ENCODE measurements around the gene ASB8.
"Not testable (repeated sequence)": the region's sequence is repeated elsewhere in the genome, so short reads cannot be mapped to it uniquely, and the experiment has no call there.

ASB8 gene

DNA sequence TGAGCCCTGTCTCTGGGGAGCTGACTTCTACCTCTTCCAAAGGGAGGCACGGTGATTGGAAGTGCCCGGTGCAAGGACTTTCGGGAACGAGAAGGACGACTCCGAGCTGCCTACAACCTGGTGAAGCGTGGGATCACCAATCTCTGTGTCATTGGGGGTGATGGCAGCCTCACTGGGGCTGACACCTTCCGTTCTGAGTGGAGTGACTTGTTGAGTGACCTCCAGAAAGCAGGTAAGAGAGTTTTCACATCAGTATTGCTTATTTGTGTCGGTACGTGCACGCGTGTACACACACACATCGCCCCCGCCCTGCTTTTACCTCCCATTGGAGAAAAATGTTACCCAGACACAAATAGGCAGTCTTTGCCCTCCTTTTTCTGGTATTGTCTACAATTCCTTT, 24.5 kb downstream of the ASB8 start:
- DNase-seq (ENCODE audit: low spot score) = no peak

GRCh38 chr12:48131517-48131916, 25.8 kb downstream of the ASB8 start:
- DNase-seq (ENCODE audit: low spot score) = no peak

DNA sequence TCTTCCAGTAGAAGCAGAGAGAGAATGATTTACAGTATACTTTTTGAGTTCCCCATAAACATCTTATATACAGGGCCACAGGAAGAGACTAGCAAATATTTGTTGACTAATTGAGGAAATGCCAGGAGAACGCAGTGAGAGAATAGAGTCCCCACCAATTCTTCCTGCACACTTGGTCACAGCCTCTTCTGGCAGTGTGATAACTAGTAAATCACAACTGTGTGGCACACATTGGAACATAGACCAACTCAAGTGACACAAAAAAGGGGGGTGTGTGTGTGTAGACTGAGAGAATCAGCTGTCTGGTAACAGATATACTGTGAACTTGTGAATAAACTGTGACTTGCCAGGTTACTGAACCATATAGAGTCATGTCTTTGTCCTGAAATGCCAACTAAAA, 27.9 kb downstream of the ASB8 start:
- DNase-seq (ENCODE audit: low spot score) = no peak

DNA sequence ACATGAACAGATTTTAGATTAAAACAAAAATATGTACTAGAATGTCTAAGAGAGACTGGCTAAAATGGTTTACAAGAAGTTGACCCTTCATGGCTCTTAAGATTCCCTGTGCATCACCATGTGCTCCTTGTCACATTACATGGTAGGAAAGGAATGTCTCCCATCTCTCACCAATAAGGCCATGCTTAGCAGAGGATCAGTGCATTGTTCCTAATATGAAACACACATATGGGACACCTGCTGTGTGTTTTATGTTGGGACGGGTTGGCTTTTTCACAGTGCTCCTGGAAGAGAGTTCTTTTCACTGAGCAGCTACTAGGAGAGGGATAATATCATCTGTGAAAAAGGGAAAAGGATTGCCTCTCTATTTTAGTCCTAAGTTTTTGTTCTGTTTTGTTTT, 28.5 kb downstream of the ASB8 start:
- no peak for DNase-seq (ENCODE audit: low spot score)

- DNase-seq (ENCODE audit: low spot score) = peak; percentile 18
Measured at GRCh38 chr12:48126953-48127630, 30.2 kb downstream of the ASB8 start.

DNA sequence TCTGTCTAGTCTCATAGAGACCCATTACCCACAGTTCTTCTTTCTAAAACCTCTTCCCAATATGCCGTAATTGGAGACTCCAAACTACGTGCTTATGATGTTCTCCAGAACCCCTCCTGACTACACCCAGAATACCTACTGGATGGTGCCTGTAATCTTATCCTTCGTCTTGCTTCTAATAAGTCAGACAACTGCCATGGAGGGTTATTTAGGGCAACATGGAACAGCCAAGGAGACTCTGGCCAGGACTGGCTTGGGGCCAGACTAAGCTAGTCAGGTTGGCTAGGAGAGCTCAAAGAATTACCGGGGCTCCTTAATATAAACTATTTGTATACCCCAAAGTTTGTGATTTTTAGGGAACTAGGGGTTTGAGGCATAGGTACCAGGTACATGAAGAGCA, 31.3 kb downstream of the ASB8 start:
- no peak for DNase-seq (ENCODE audit: low spot score)

GRCh38 chr12:48125542-48125941, 31.8 kb downstream of the ASB8 start:
- DNase-seq (ENCODE audit: low spot score) = not testable (repeated sequence)

- no peak for DNase-seq (ENCODE audit: low spot score)
Measured at GRCh38 chr12:48123169-48123568, 34.1 kb downstream of the ASB8 start.

DNA sequence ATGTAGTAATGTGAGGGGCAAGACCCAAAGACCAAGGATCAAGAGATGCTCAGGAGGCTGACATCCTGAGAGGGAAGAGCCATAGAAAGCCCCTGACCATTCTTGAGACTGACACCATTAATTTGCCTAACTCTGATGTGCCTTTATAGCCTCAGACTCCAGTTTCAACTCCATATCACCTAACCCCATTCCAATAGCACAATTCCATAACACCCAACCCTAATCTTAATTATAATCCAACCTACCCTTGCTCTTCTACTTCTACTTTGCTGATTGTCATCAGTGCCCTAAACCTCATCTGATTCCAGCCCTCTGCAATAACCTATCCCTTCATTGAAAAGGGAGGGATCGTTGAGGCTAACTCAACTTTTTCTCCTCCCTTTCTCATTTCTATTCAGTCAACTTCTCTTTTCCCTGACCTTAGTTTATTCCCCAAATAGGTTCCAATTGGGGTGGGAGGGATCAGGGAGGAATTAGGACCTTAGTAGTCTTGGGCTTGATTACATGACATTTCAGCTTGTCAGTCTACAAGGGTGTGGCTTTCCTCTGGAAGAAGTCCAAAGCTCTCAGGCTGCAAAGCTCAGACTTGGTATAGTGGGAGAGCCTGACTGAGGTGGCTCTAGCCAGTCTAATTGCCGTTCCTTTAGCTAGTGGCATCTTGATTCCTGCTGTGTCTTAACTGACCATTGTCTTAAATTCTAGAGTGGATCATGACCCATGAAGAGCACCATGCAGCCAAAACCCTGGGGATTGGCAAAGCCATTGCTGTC, 35.1 kb downstream of the ASB8 start:
- DNase-seq (ENCODE audit: low spot score) = peak; percentile 76

DNA sequence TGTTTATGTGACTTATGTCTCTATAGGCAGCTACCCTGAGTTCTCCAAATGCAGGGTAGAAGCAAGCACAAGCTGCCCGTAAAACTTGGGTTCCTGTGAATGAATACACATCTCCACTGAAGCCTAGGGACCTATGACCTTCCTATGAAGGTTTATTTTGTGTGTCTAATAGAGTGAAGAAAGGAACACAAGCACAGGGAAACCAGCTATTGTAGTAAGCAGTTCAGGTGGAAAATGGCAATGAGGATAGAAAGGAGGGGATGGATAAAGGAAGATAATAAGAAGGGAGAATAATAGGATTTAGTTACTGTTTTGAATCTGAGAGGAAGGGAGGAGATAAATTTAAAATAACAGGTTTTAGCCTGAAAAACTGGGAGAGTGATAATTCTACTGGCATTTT, 35.8 kb downstream of the ASB8 start:
- no peak for DNase-seq (ENCODE audit: low spot score)

DNA sequence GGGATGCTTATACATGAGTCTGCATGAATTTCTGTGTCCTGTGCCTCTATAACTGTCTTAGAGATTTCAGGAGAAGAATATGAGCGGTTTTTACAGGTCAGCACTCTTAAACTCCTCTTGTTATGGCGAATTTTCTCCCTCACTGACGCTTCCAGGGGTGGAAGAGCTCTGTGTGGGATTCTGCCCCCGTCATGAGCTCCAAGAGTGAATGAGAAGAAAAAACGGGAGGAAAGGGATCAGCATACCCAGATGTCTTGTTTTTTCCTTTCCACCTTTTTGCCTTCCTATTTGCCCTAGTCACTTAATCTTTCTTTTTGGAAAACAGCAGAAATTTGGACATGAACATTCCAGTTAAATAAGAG, 37.5 kb downstream of the ASB8 start:
- no peak for DNase-seq (ENCODE audit: low spot score)

DNA sequence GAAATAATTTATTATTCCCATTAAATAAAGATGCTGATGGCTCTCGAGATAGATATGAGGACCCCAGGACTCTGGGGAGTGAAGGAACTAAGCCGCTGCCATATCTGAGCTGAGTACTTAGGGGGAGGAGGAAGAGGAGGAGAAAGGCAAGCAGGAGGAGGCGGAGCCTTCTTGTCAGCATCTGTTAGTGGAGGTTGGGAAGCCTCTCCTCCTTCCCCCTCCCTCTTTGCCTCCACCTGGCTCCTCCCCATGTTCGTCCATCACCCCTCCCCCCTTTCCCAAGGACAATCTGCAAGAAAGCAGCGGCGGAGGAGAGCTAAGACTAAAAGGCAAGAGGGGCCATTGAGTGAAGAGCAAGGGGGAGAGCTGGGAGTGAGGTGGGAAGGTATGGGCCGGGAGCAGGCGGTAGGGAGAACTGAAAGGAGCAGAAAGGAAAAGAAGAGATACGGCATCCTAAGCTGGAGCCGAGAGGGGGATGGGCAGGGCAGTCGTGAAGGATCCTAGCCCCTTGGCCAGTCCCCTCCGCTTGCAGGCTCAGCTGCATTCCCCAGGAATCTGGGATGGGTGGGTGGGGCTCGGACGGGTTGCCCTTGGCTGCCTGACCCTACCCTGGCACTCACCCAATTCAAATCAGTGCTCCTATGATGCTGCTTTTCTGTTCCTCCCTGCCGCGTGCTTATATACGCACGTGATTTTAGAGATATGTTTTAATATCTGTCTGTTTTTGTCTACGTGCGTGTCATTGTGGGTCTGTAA, 38.1 kb downstream of the ASB8 start, which contains the start of gene PFKM:
PFKM (plus strand) TSS at position 287 of the 756 bp plus-strand sequence. CDS start 3,411 bp downstream, outside the sequence.
- DNase-seq (ENCODE audit: low spot score) = peak; percentile 71

GRCh38 chr12:48118284-48118871, 38.9 kb downstream of the ASB8 start:
- DNase-seq (ENCODE audit: low spot score) = peak; percentile 31

DNA sequence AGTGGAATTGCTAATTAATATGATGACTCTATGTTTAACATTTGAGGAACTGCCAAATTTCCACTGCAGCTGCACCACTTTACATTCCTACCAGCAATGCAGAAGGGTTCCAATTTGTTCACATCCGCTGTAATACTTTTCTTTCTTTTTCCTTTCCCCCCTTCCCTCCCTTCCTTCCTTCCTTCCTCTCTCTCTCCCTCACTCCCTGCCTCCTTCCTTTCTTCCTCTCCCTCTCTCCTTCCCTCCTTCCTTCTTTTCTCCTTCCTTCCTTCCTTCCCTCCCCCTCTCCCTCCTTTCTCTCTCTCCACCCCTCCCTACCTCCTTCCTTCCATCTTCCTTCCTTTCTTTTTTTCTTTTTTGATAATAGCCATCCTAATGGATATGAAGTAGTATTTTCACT, 41.4 kb downstream of the ASB8 start:
- no peak for DNase-seq (ENCODE audit: low spot score)

- not testable (repeated sequence) for DNase-seq (ENCODE audit: low spot score)
Measured at GRCh38 chr12:48111312-48111693, 46.0 kb downstream of the ASB8 start.

DNA sequence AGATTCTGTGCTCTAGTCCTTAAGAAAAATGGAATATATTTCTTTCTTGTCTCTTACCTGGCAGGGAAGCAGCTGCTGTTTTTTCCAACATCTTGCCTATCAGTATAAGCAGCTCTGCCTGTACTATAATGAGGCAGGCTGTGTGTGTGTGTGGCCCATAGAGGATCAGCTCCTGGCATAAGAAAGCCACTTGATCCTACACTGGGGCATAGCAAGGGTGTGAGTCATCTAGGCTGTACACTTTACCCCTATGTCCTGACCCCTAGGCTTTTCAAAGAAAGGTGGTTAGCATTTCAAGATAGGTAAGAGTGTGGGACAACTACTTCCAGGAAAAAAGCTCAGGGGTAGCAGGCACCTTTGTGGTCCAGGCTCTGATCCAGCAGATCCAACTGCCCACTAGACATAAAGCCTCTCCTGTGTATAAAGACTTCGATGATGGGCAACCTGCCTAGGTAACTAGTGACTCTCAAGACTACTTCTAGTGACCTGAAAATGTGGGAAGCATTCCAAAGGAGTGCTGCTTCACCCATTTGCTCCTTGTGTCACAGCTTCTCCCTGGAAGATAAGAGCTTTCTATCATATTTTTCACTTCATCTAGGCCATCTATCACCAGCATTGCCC, 46.5 kb downstream of the ASB8 start:
- DNase-seq (ENCODE audit: low spot score) = no peak

GRCh38 chr12:48109424-48109823, 47.9 kb downstream of the ASB8 start:
- DNase-seq (ENCODE audit: low spot score) = no peak

- no peak for DNase-seq (ENCODE audit: low spot score)
Measured at GRCh38 chr12:48106681-48107613, 50.4 kb downstream of the ASB8 start.

GRCh38 chr12:48105867-48106680, 51.2 kb downstream of the ASB8 start, which contains the start of gene SENP1:
Gene SENP1 (minus strand): TSS chr12:48106079. CDS start chr12:48101472, 4,607 bp downstream.
- DNase-seq (ENCODE audit: low spot score) = peak; percentile 83

- DNase-seq (ENCODE audit: low spot score) = peak; percentile 38
Measured at GRCh38 chr12:48105321-48105866, 51.9 kb downstream of the ASB8 start.
